H9 (cell line): Measurements from ENCODE around the gene CORO7. TPM values are rescaled to one million over a fixed set of nuclear protein-coding genes. Genes with fewer than 3 reads are reported as not detected.

ENCODE experiments used
- DNase-seq: peaks from one replicate; pipeline ENCODE4 v3.0.0-alpha.2; 2017
- H2AFZ ChIP-seq: one replicate; pipeline ENCODE4 v1.6.1; 2013; ENCODE audit warnings: mild to moderate bottlenecking, low read length, control low read depth, moderate library complexity
- H2AK5ac ChIP-seq: 2 replicates; pipeline ENCODE4 v1.6.1; 2013; ENCODE audit warnings: low read length, control low read depth, mixed read lengths; ENCODE audit not compliant: insufficient read length
- H2BK120ac ChIP-seq: one replicate; pipeline ENCODE4 v1.6.1; 2013; ENCODE audit warnings: low read depth, mild to moderate bottlenecking, low read length, control low read depth, inconsistent platforms; ENCODE audit not compliant: poor library complexity, severe bottlenecking
- H2BK12ac ChIP-seq: 2 replicates; pipeline ENCODE4 v1.6.1; 2013; ENCODE audit warnings: low read length, control low read depth, mixed read lengths, low read depth; ENCODE audit not compliant: insufficient read length
- H2BK15ac ChIP-seq: 2 replicates; pipeline ENCODE4 v1.6.1; 2013; ENCODE audit warnings: low read depth, low read length, control low read depth
- H2BK20ac ChIP-seq: one replicate; pipeline ENCODE4 v1.6.1; 2013; ENCODE audit warnings: low read depth, mild to moderate bottlenecking, low read length, control low read depth, inconsistent platforms; ENCODE audit not compliant: poor library complexity, severe bottlenecking
- H2BK5ac ChIP-seq: 2 replicates; pipeline ENCODE4 v1.6.1; 2013; ENCODE audit warnings: low read length, control low read depth, mixed read lengths; ENCODE audit not compliant: insufficient read length
- H3K14ac ChIP-seq: 2 replicates; pipeline ENCODE4 v1.6.1; 2013; ENCODE audit warnings: low read length, control low read depth; ENCODE audit not compliant: insufficient read depth
- H3K18ac ChIP-seq: 2 replicates; pipeline ENCODE4 v1.6.1; 2013; ENCODE audit warnings: low read depth, mild to moderate bottlenecking, mixed read lengths, low read length, control low read depth; ENCODE audit not compliant: insufficient read length
- H3K23ac ChIP-seq: 2 replicates; pipeline ENCODE4 v1.6.1; 2013; ENCODE audit warnings: low read length, control low read depth, mixed read lengths, low read depth; ENCODE audit not compliant: insufficient read length
- H3K23me2 ChIP-seq: 2 replicates; pipeline ENCODE4 v1.6.1; 2013; ENCODE audit warnings: low read depth, mild to moderate bottlenecking, mixed read lengths, low read length, control low read depth; ENCODE audit not compliant: insufficient read length, poor library complexity, severe bottlenecking
- H3K27ac ChIP-seq: 2 replicates; pipeline ENCODE4 v1.5.1; 2013; ENCODE audit warnings: low read length, control low read depth, mixed read lengths, low read depth; ENCODE audit not compliant: insufficient read length
- H3K27me3 ChIP-seq: 2 replicates; pipeline ENCODE4 v1.6.1; 2013; ENCODE audit warnings: low read length, control low read depth, inconsistent platforms; ENCODE audit not compliant: insufficient read depth
- H3K4ac ChIP-seq: 2 replicates; pipeline ENCODE4 v1.6.1; 2013; ENCODE audit warnings: low read depth, mild to moderate bottlenecking, control low read depth, inconsistent platforms, low read length, moderate library complexity
- H3K4me1 ChIP-seq: 2 replicates; pipeline ENCODE4 v1.6.1; 2013; ENCODE audit warnings: low read length, control low read depth, inconsistent platforms; ENCODE audit not compliant: insufficient read depth
- H3K4me2 ChIP-seq: 2 replicates; pipeline ENCODE4 v1.6.1; 2013; ENCODE audit warnings: low read length, control low read depth, mixed read lengths; ENCODE audit not compliant: insufficient read length, insufficient read depth
- H3K56ac ChIP-seq: 2 replicates; pipeline ENCODE4 v1.6.1; 2013; ENCODE audit warnings: low read depth, mild to moderate bottlenecking, mixed read lengths, low read length, control low read depth; ENCODE audit not compliant: insufficient read length
- H3K79me1 ChIP-seq: 2 replicates; pipeline ENCODE4 v1.6.1; 2013; ENCODE audit warnings: low read depth, mild to moderate bottlenecking, moderate library complexity, low read length, control low read depth, inconsistent platforms; ENCODE audit not compliant: insufficient read depth, poor library complexity, severe bottlenecking
- H3K79me2 ChIP-seq: 2 replicates; pipeline ENCODE4 v1.6.1; 2013; ENCODE audit warnings: low read length, control low read depth, inconsistent platforms; ENCODE audit not compliant: insufficient read depth
- H3K9ac ChIP-seq: 2 replicates; pipeline ENCODE4 v1.6.1; 2013; ENCODE audit warnings: low read length, control low read depth, mixed read lengths; ENCODE audit not compliant: insufficient read length; ENCODE audit errors: extremely low read depth
- H3K9me3 ChIP-seq: one replicate; pipeline ENCODE4 v1.6.1; 2013; ENCODE audit warnings: low read depth, low read length, inconsistent platforms; ENCODE audit not compliant: control insufficient read depth
- H3T11ph ChIP-seq: one replicate; pipeline ENCODE4 v1.6.1; 2013; ENCODE audit warnings: mild to moderate bottlenecking, low read length, control low read depth, inconsistent platforms
- H4K20me1 ChIP-seq: one replicate; pipeline ENCODE4 v1.6.1; 2013; ENCODE audit not compliant: control insufficient read depth, insufficient read length, insufficient read depth
- H4K5ac ChIP-seq: 2 replicates; pipeline ENCODE4 v1.6.1; 2013; ENCODE audit warnings: low read depth, mild to moderate bottlenecking, mixed read lengths, low read length, control low read depth; ENCODE audit not compliant: insufficient read length
- H4K8ac ChIP-seq: replicated peaks from 2 replicates; pipeline ENCODE4 v1.6.1; 2013; ENCODE audit warnings: low read length, control low read depth, mixed read lengths, low read depth; ENCODE audit not compliant: insufficient read length
- H4K91ac ChIP-seq: 2 replicates; pipeline ENCODE4 v1.6.1; 2013; ENCODE audit warnings: low read depth, mild to moderate bottlenecking, moderate library complexity, mixed read lengths, low read length, control low read depth; ENCODE audit not compliant: insufficient read length
- H3K27ac Mint-ChIP-seq, 3 experiments: 2 replicates in 2 of 3; 3 replicates in 1 of 3; pipeline ENCODE4 v1.8.0; 2020 to 2021; ENCODE audit warnings: mixed read lengths in 3 of 3, mild to moderate bottlenecking in 1 of 3, moderate library complexity in 1 of 3
- H3K27me3 Mint-ChIP-seq: 2 replicates; pipeline ENCODE4 v1.8.0; 2021; ENCODE audit warnings: low read depth, mild to moderate bottlenecking, moderate library complexity, mixed read lengths
- H3K36me3 Mint-ChIP-seq, 3 experiments: 2 replicates in 2 of 3; 3 replicates in 1 of 3; pipeline ENCODE4 v1.8.0; 2020 to 2021; ENCODE audit warnings: low read depth in 3 of 3, mixed read lengths in 3 of 3; ENCODE audit not compliant: insufficient read depth in 1 of 3
- H3K4me1 Mint-ChIP-seq, 2 experiments: 2 replicates each; pipeline ENCODE4 v1.8.0; 2020; ENCODE audit warnings: mixed read lengths in 2 of 2
- H3K4me3 Mint-ChIP-seq, 2 experiments: 2 replicates in 1 of 2; 3 replicates in 1 of 2; pipeline ENCODE4 v1.8.0; 2020 to 2021; ENCODE audit warnings: mild to moderate bottlenecking in 2 of 2, mixed read lengths in 2 of 2, moderate library complexity in 1 of 2
- H3K9me3 Mint-ChIP-seq, 2 experiments: 2 replicates in 1 of 2; 3 replicates in 1 of 2; pipeline ENCODE4 v1.8.0; 2020; ENCODE audit warnings: mild to moderate bottlenecking in 2 of 2, mixed read lengths in 2 of 2, moderate library complexity in 1 of 2
- CTCF ChIP-seq: fragments of 200-600 bp; sonication (generic); conservative IDR thresholded peaks from 3 replicates; pipeline ENCODE4 v1.8.0; 2021; ENCODE audit warnings: antibody characterized with exemption, mild to moderate bottlenecking
- WGBS: extraction: QIAGEN DNeasy Blood & Tissue Kit; methylation state at CpG from one replicate; pipeline ENCODE4 v1.1.7; 2013; ENCODE audit warnings: missing lambda C conversion rate, low lambda C conversion rate, mixed read lengths; ENCODE audit not compliant: insufficient read length; ENCODE audit errors: extremely low coverage; 5-methylcytosine and 5-hydroxymethylcytosine counted together
- total RNA-seq: library from RNA; stranded (reverse); gene quantifications from 2 replicates; pipeline ENCODE4 v1.2.1, GENCODE V29; 2021

Gene CORO7
- total RNA-seq, 1 experiment from 2014 or later, result 38.4 TPM

GRCh38 chr16:4321286-4322120 is 94.9 kb downstream of the CORO7 start:
- H4K20me1 ChIP-seq, result peaks cover 3% of the 10 kb centered on the region
- peaks cover 6% of the 10 kb centered on the region for H3K23me2 ChIP-seq
- no peak overlapping the region for H4K5ac ChIP-seq
- no peak overlapping the region for H2BK5ac ChIP-seq
- H3K4ac ChIP-seq, result no peak overlapping the region
- H3K14ac ChIP-seq, result no peak overlapping the region; the same call in 1 of the 2 replicates
- no peak overlapping the region for H2BK15ac ChIP-seq
- H3K18ac ChIP-seq, result no peak overlapping the region
- H3K36me3 Mint-ChIP-seq, result no peaks in the 10 kb centered on the region
- no peak overlapping the region for H3K23ac ChIP-seq
- H2AFZ ChIP-seq, result no peak overlapping the region
- H3T11ph ChIP-seq, result no peak overlapping the region
- H4K91ac ChIP-seq, result no peak overlapping the region
- no peak overlapping the region for H3K27ac Mint-ChIP-seq
- no peak overlapping the region for H2BK20ac ChIP-seq
- DNase-seq, result no peak
- no peak overlapping the region for H2BK120ac ChIP-seq
- no peak overlapping the region for H3K9ac ChIP-seq
- H3K27me3 ChIP-seq, result no peaks in the 10 kb centered on the region
- no peaks in the 10 kb centered on the region for H3K79me1 ChIP-seq
- peaks cover 7% of the 10 kb centered on the region; the same call in 1 of the 2 replicates for H3K79me2 ChIP-seq
- peaks cover 9 to 35% of the 10 kb centered on the region in 2 experiments for H3K4me1 Mint-ChIP-seq
- no peaks in the 10 kb centered on the region for H3K9me3 ChIP-seq
- H3K4me3 Mint-ChIP-seq, result no peak overlapping the region
- no peak overlapping the region for H2AK5ac ChIP-seq
- H3K4me1 ChIP-seq, result peaks cover 6% of the 10 kb centered on the region; the same call in 1 of the 2 replicates
- TF ChIP-seq CTCF, result no peak
- H3K4me2 ChIP-seq, result no peak overlapping the region
- no peak overlapping the region for H3K27ac ChIP-seq
- no peaks in the 10 kb centered on the region for H3K27me3 Mint-ChIP-seq
- H2BK12ac ChIP-seq, result no peak overlapping the region
- no peaks in the 10 kb centered on the region for H3K9me3 Mint-ChIP-seq
- H4K8ac ChIP-seq, result no peak overlapping the region
- no peak overlapping the region for H3K56ac ChIP-seq
- no CpG with 5 or more reads among the region's 19 CpGs for WGBS
